Liver (tissue), 9 donors: ENCODE data around the gene KIZ. TPM values are rescaled to one million over a fixed set of nuclear protein-coding genes. Genes with fewer than 3 reads are reported as not detected.

Experiments used
- DNase-seq: peaks from one replicate; pipeline ENCODE4 v3.0.0-alpha.2; 2017; ENCODE audit warnings: low spot score
- H3K27ac ChIP-seq, 2 donors: one replicate each; pipeline ENCODE4 v1.7.0; 2013; ENCODE audit warnings: inconsistent platforms in 2 of 2, low read length in 2 of 2, control low read depth in 1 of 2, low read depth in 1 of 2, mild to moderate bottlenecking in 1 of 2
- H3K27me3 ChIP-seq, 4 donors: one replicate each; pipeline versions ENCODE4 v1.6.1 to v1.7.0; 2013; ENCODE audit warnings: low read length in 3 of 4, inconsistent platforms in 1 of 4, mild to moderate bottlenecking in 1 of 4, moderate library complexity in 1 of 4; ENCODE audit not compliant: control insufficient read depth in 4 of 4, insufficient read depth in 4 of 4
- H3K36me3 ChIP-seq, 4 donors: one replicate each; pipeline versions ENCODE4 v1.6.1 to v1.7.0; 2013; ENCODE audit warnings: low read length in 3 of 4, mild to moderate bottlenecking in 3 of 4, low read depth in 1 of 4, moderate library complexity in 1 of 4; ENCODE audit not compliant: control insufficient read depth in 4 of 4, insufficient read depth in 3 of 4
- H3K4me1 ChIP-seq, 4 donors: one replicate each; pipeline versions ENCODE4 v1.6.1 to v1.7.0; 2013; ENCODE audit warnings: low read length in 3 of 4, mild to moderate bottlenecking in 3 of 4, moderate library complexity in 1 of 4; ENCODE audit not compliant: control insufficient read depth in 4 of 4, insufficient read depth in 4 of 4
- H3K4me3 ChIP-seq, 3 donors: one replicate each; pipeline versions ENCODE4 v1.6.1 to v1.7.0; 2013; ENCODE audit warnings: low read length in 3 of 3, control low read depth in 1 of 3, low read depth in 1 of 3, mild to moderate bottlenecking in 1 of 3
- H3K9ac ChIP-seq, 2 donors: one replicate each; pipeline ENCODE4 v1.7.0; 2013; ENCODE audit warnings: low read length in 2 of 2, mild to moderate bottlenecking in 2 of 2, moderate library complexity in 2 of 2, control low read depth in 1 of 2, low read depth in 1 of 2
- H3K9me3 ChIP-seq, 4 donors: one replicate each; pipeline versions ENCODE4 v1.6.1 to v1.7.0; 2013; ENCODE audit warnings: low read length in 3 of 4; ENCODE audit not compliant: control insufficient read depth in 4 of 4
- ATF3 ChIP-seq: IDR thresholded peaks from 2 replicates; pipeline ENCODE4 v1.6.1; 2016; ENCODE audit warnings: antibody characterized with exemption
- CTCF ChIP-seq: fragments of 150-350 bp; IDR thresholded peaks from 2 replicates; pipeline ENCODE4 v1.5.1; 2017; ENCODE audit warnings: improper control_type of control experiment, low read depth, low read length; ENCODE audit not compliant: missing input control
- EGR1 ChIP-seq, 2 donors: IDR thresholded peaks; 2 replicates each; pipeline ENCODE4 v1.6.1; 2016 to 2018; ENCODE audit warnings: antibody characterized with exemption in 2 of 2, low read depth in 2 of 2
- FOXA1 ChIP-seq: IDR thresholded peaks from 2 replicates; pipeline ENCODE4 v1.6.1; 2016; ENCODE audit warnings: antibody characterized with exemption
- FOXA2 ChIP-seq: IDR thresholded peaks from 2 replicates; pipeline ENCODE4 v1.6.1; 2016; ENCODE audit warnings: antibody characterized with exemption
- GABPA ChIP-seq, 2 donors: IDR thresholded peaks in 1 of 2; conservative IDR thresholded peaks in 1 of 2; 2 replicates each; pipeline ENCODE4 v1.6.1; 2016; ENCODE audit warnings: antibody characterized with exemption in 2 of 2, mild to moderate bottlenecking in 1 of 2, moderate library complexity in 1 of 2
- HNF4A ChIP-seq, 2 donors: conservative IDR thresholded peaks; 2 replicates each; pipeline ENCODE4 v1.6.1; 2016; ENCODE audit warnings: antibody characterized with exemption in 2 of 2, mild to moderate bottlenecking in 2 of 2
- HNF4G ChIP-seq: IDR thresholded peaks from 2 replicates; pipeline ENCODE4 v1.6.1; 2016; ENCODE audit warnings: antibody characterized with exemption
- JUND ChIP-seq, 2 donors: IDR thresholded peaks; 2 replicates each; pipeline ENCODE4 v1.6.1; 2016; ENCODE audit warnings: antibody characterized with exemption in 2 of 2
- MAX ChIP-seq: IDR thresholded peaks from 2 replicates; pipeline ENCODE4 v1.6.1; 2016; ENCODE audit warnings: antibody characterized with exemption
- NR2F2 ChIP-seq: IDR thresholded peaks from 2 replicates; pipeline ENCODE4 v1.6.1; 2016; ENCODE audit warnings: antibody characterized with exemption
- RAD21 ChIP-seq, 2 donors: IDR thresholded peaks; 2 replicates each; pipeline ENCODE4 v1.6.1; 2016; ENCODE audit warnings: antibody characterized with exemption in 2 of 2, mild to moderate bottlenecking in 2 of 2
- REST ChIP-seq: IDR thresholded peaks from 2 replicates; pipeline ENCODE4 v1.6.1; 2016; ENCODE audit warnings: antibody characterized with exemption, mild to moderate bottlenecking
- SP1 ChIP-seq: IDR thresholded peaks from 2 replicates; pipeline ENCODE4 v1.6.1; 2018; ENCODE audit warnings: antibody characterized with exemption, mild to moderate bottlenecking
- TAF1 ChIP-seq: conservative IDR thresholded peaks from 2 replicates; pipeline ENCODE4 v1.6.1; 2016; ENCODE audit warnings: antibody characterized with exemption, mild to moderate bottlenecking
- YY1 ChIP-seq: IDR thresholded peaks from 2 replicates; pipeline ENCODE4 v1.6.1; 2016; ENCODE audit warnings: antibody characterized with exemption, mild to moderate bottlenecking
- ZBTB33 ChIP-seq: IDR thresholded peaks from 2 replicates; pipeline ENCODE4 v1.6.1; 2016; ENCODE audit warnings: antibody characterized with exemption
- WGBS: extraction: QIAGEN DNeasy Blood & Tissue Kit; methylation state at CpG from one replicate; pipeline ENCODE4 v1.1.7; 2013; 5-methylcytosine and 5-hydroxymethylcytosine counted together
- polyA plus RNA-seq, 2 donors: library from polyadenylated mRNA; stranded (reverse) in 1 of 2; unstranded in 1 of 2; fragments of 200-250 nt in 1 of 2; fragments of >200 nt in 1 of 2; fragmentation: Nextera tagmentation in 1 of 2; extraction: Ambion mirVana in 1 of 2; gene quantifications; one replicate each; pipeline versions ENCODE4 v1.2.1 to v1.2.3, GENCODE V29; 2013 to 2015
- total RNA-seq, 2 donors: library from RNA; depleted of rRNA; stranded (reverse); fragments of >200 nt; gene quantifications; one replicate each; pipeline ENCODE4 v1.2.3, GENCODE V29; 2014
- donor health status: healthy.
- donor health status: healthy.
- donor health status: healthy.
- donor health status: healthy.
- donor health status: healthy.

The KIZ gene
- total and polyA plus RNA-seq, 4 donors = 3.0 to 9.5 (median 5.2) TPM

- Histone ChIP-seq H3K9ac (no peak overlapping the region), H3K4me1 (no peaks in the 10 kb centered on the region), H3K9me3 (no peaks in the 10 kb centered on the region), H3K27ac (no peak overlapping the region), H3K36me3 (no peaks in the 10 kb centered on the region), H3K27me3 (peaks cover 2 to 19% (median 4%) of the 10 kb centered on the region in 4 donors), H3K4me3 (no peak overlapping the region)
- WGBS = 45% methylated on average over 8 of the region's 8 CpGs
- no peak for TF ChIP-seq YY1
- no peak for TF ChIP-seq JUND (IDR thresholded peaks at IDR 0.05)
- no peak for TF ChIP-seq SP1
- TF ChIP-seq TAF1 = no peak
- TF ChIP-seq FOXA2 = no peak
- TF ChIP-seq GABPA (IDR thresholded peaks at IDR 0.05 in 1 of 2, conservative IDR thresholded peaks at IDR 0.05 in 1 of 2) = no peak
- TF ChIP-seq FOXA1 = no peak
- no peak for TF ChIP-seq HNF4A (conservative IDR thresholded peaks at IDR 0.05)
- no peak for TF ChIP-seq RAD21 (IDR thresholded peaks at IDR 0.05)
- no peak for TF ChIP-seq REST
- TF ChIP-seq MAX = no peak
- TF ChIP-seq CTCF = no peak
- no peak for TF ChIP-seq ZBTB33
- no peak for TF ChIP-seq ATF3
- no peak for TF ChIP-seq EGR1 (IDR thresholded peaks at IDR 0.05; ENCODE audit: low read depth in 2 of 2)
- no peak for DNase-seq
Measured at GRCh38 chr20:21089391-21089790, 36.5 kb upstream of the KIZ start.

- Histone ChIP-seq H3K9me3 (no peaks in the 10 kb centered on the region), H3K36me3 (no peaks in the 10 kb centered on the region), H3K4me3 (no peak overlapping the region), H3K4me1 (no peaks in the 10 kb centered on the region), H3K9ac (no peak overlapping the region), H3K27ac (no peak overlapping the region), H3K27me3 (peaks cover 2 to 19% (median 4%) of the 10 kb centered on the region in 4 donors)
- DNase-seq = no peak
- 25% methylated on average over 14 of the region's 14 CpGs for WGBS
- no peak for TF ChIP-seq HNF4G
- no peak for TF ChIP-seq GABPA (IDR thresholded peaks at IDR 0.05 in 1 of 2, conservative IDR thresholded peaks at IDR 0.05 in 1 of 2)
- TF ChIP-seq NR2F2 = no peak
- TF ChIP-seq REST = no peak
- no peak for TF ChIP-seq ZBTB33
- TF ChIP-seq SP1 = no peak
- no peak for TF ChIP-seq ATF3
- TF ChIP-seq RAD21 (IDR thresholded peaks at IDR 0.05) = no peak
- TF ChIP-seq EGR1 (IDR thresholded peaks at IDR 0.05; ENCODE audit: low read depth in 2 of 2) = no peak
- TF ChIP-seq MAX = no peak
- no peak for TF ChIP-seq TAF1
Measured at GRCh38 chr20:21090111-21090618, 35.7 kb upstream of the KIZ start.
